OCI-LY3 (cell line): ENCODE data around the gene PIP5K1C.

Experiments used
- CTCF ChIP-seq: fragments of 200-600, 300-600 bp; sonication (generic); IDR thresholded peaks from 2 replicates; pipeline ENCODE4 v1.5.1; 2014; ENCODE audit warnings: antibody characterized with exemption, low read length, low read depth
- EZH2phosphoT487 ChIP-seq: fragments of 200-600 bp; shearing (Covaris generic); IDR thresholded peaks from 2 replicates; pipeline ENCODE4 v1.6.1; 2018; ENCODE audit warnings: antibody characterized with exemption, mixed run types, low read depth

GRCh38 chr19:3636506-3636905 lies 63.8 kb downstream of the PIP5K1C start:
- TF ChIP-seq CTCF: no peak
- TF ChIP-seq EZH2phosphoT487: no peak
